Fibroblast of lung (primary cell): ENCODE data around the gene ACER3. TPM values are rescaled to one million over a fixed set of nuclear protein-coding genes. Genes with fewer than 3 reads are reported as not detected.

Source experiments
- DNase-seq, 2 donors: peaks; one replicate each; pipeline versions ENCODE4 v3.0.0 to v3.0.0-alpha.2; 2010; ENCODE audit warnings: low read depth in 2 of 2
- H2AFZ ChIP-seq: 2 replicates; pipeline ENCODE4 v1.5.1; 2012; ENCODE audit warnings: low read length, control low read depth, inconsistent platforms
- H3K27ac ChIP-seq: 2 replicates; pipeline ENCODE4 v1.5.1; 2011; ENCODE audit warnings: low read length, control low read depth; ENCODE audit not compliant: insufficient read depth
- H3K27me3 ChIP-seq: 2 replicates; pipeline ENCODE4 v1.5.1; 2011; ENCODE audit warnings: mild to moderate bottlenecking, low read length; ENCODE audit not compliant: control insufficient read depth, insufficient read depth
- H3K36me3 ChIP-seq: 2 replicates; pipeline ENCODE4 v1.5.1; 2011; ENCODE audit warnings: low read length; ENCODE audit not compliant: control insufficient read depth, insufficient read depth
- H3K4me1 ChIP-seq: 2 replicates; pipeline ENCODE4 v1.5.1; 2011; ENCODE audit warnings: low read length; ENCODE audit not compliant: control insufficient read depth, insufficient read depth; ENCODE audit errors: extremely low read depth
- H3K4me2 ChIP-seq: 2 replicates; pipeline ENCODE4 v1.5.1; 2011; ENCODE audit warnings: low read length, control low read depth; ENCODE audit not compliant: insufficient read depth; ENCODE audit errors: extremely low read depth
- H3K4me3 ChIP-seq, 4 experiments: fragments of 200-600 bp in 1 of 4; sonication (generic) in 1 of 4; replicated peaks in 1 of 4; 2 replicates each; pipeline ENCODE4 v1.5.1; 2011 to 2016; ENCODE audit warnings: low read length in 4 of 4, low read depth in 3 of 4, mild to moderate bottlenecking in 3 of 4, control low read depth in 2 of 4, inconsistent platforms in 1 of 4, mixed read lengths in 1 of 4; ENCODE audit not compliant: insufficient read depth in 1 of 4; ENCODE audit errors: control extremely low read depth in 1 of 4
- H3K79me2 ChIP-seq: 2 replicates; pipeline ENCODE4 v1.5.1; 2012; ENCODE audit warnings: mild to moderate bottlenecking, low read length, inconsistent platforms; ENCODE audit not compliant: control insufficient read depth, insufficient read depth
- H3K9ac ChIP-seq: 2 replicates; pipeline ENCODE4 v1.5.1; 2011; ENCODE audit warnings: mild to moderate bottlenecking, low read length, control low read depth; ENCODE audit not compliant: insufficient read depth
- H3K9me3 ChIP-seq: 2 replicates; pipeline ENCODE4 v1.5.1; 2012; ENCODE audit warnings: low read depth, low read length; ENCODE audit not compliant: control insufficient read depth, insufficient read depth
- H4K20me1 ChIP-seq: 2 replicates; pipeline ENCODE4 v1.5.1; 2011; ENCODE audit warnings: low read length; ENCODE audit not compliant: control insufficient read depth, insufficient read depth; ENCODE audit errors: extremely low read depth
- CTCF ChIP-seq, 2 donors: IDR thresholded peaks in 1 of 2; conservative IDR thresholded peaks in 1 of 2; 1 replicate in 1 of 2; 2 replicates in 1 of 2; pipeline ENCODE4 v1.5.1; 2011 to 2012; ENCODE audit warnings: low read length in 2 of 2, control low read depth in 1 of 2, inconsistent platforms in 1 of 2, low read depth in 1 of 2, mild to moderate bottlenecking in 1 of 2
- EZH2 ChIP-seq: IDR thresholded peaks from 2 replicates; pipeline ENCODE4 v1.5.1; 2012; ENCODE audit warnings: low read length, control low read depth, mild to moderate bottlenecking; ENCODE audit errors: missing control alignments
- polyA plus RNA-seq, 2 donors: library from polyadenylated mRNA; depleted of rRNA in 1 of 2; stranded (reverse) in 1 of 2; unstranded in 1 of 2; fragments of >200 nt; gene quantifications; 2 replicates each; pipeline ENCODE4 v1.2.1, GENCODE V29; 2011 to 2012; ENCODE audit warnings: missing spikeins in 1 of 2
- total RNA-seq: library from RNA; depleted of rRNA; stranded (reverse); fragments of >200 nt; gene quantifications from 2 replicates; pipeline ENCODE4 v1.2.1, GENCODE V29; 2014

Gene ACER3
- total and polyA plus RNA-seq, 2 donors (not counting 1 experiment from before 2014, with no cell fraction given) = 6.1 to 22.3 TPM

- Histone ChIP-seq H3K4me2 (no peak overlapping the region), H4K20me1 (no peaks in the 10 kb centered on the region), H3K27me3 (no peaks in the 10 kb centered on the region), H3K9ac (no peak overlapping the region), H3K9me3 (no peaks in the 10 kb centered on the region), H3K36me3 (no peaks in the 10 kb centered on the region), H3K79me2 (peaks cover 7% of the 10 kb centered on the region), H2AFZ (no peak overlapping the region), H3K4me3 (no peak overlapping the region), H3K27ac (no peak overlapping the region), H3K4me1 (peaks cover 9% of the 10 kb centered on the region)
- DNase-seq = no peak
- TF ChIP-seq CTCF (conservative IDR thresholded peaks at IDR 0.05 in 1 of 2, IDR thresholded peaks at IDR 0.05 in 1 of 2; ENCODE audit: low read depth in 1 of 2, low read length in 2 of 2) (peak in 1 of 2 donors; percentile 21), EZH2 (no peak)
Measured at GRCh38 chr11:77062924-77063323, 202.2 kb downstream of the ACER3 start.

DNA sequence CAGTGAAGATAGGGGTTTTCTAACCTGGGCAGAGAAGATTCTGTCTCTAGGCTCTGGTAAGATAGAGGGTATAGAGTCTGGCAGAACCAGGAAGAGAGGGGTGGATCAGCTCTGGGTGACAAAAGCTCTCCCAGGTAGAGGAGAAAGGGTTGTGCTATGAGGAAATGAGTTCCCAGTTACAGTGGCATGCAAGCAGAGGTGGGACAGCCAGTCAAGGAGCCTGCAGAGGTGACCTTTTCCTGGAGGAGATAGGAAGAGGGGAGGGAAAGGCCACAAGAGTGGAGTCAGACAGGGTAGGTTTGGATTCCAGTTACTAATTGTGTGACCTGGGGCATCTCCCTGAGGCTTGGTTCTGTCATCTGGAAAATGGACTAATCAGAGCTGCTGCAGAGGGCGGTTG lies 202.7 kb downstream of the ACER3 start:
- Histone ChIP-seq H3K27ac (no peak overlapping the region), H3K27me3 (no peaks in the 10 kb centered on the region), H3K4me3 (no peak overlapping the region), H3K9me3 (no peaks in the 10 kb centered on the region), H3K36me3 (no peaks in the 10 kb centered on the region), H3K4me1 (peaks cover 13% of the 10 kb centered on the region), H2AFZ (no peak overlapping the region), H3K79me2 (peaks cover 10% of the 10 kb centered on the region), H3K4me2 (no peak overlapping the region), H4K20me1 (no peaks in the 10 kb centered on the region), H3K9ac (no peak overlapping the region)
- TF ChIP-seq EZH2 (no peak), CTCF (conservative IDR thresholded peaks at IDR 0.05 in 1 of 2, IDR thresholded peaks at IDR 0.05 in 1 of 2; ENCODE audit: low read depth in 1 of 2, low read length in 2 of 2) (no peak)
- no peak for DNase-seq

GRCh38 chr11:77063861-77064260 lies 203.1 kb downstream of the ACER3 start:
- no peak overlapping the region for H3K27ac ChIP-seq
- DNase-seq = no peak
- peaks cover 11% of the 10 kb centered on the region for H3K79me2 ChIP-seq
- no peaks in the 10 kb centered on the region for H3K27me3 ChIP-seq
- no peaks in the 10 kb centered on the region for H3K9me3 ChIP-seq
- no peaks in the 10 kb centered on the region for H4K20me1 ChIP-seq
- H3K4me1 ChIP-seq = peaks cover 13% of the 10 kb centered on the region
- no peak overlapping the region for H3K4me3 ChIP-seq
- H3K36me3 ChIP-seq = no peaks in the 10 kb centered on the region
- H3K4me2 ChIP-seq = no peak overlapping the region
- no peak overlapping the region for H2AFZ ChIP-seq
- TF ChIP-seq EZH2 (no peak), CTCF (conservative IDR thresholded peaks at IDR 0.05 in 1 of 2, IDR thresholded peaks at IDR 0.05 in 1 of 2; ENCODE audit: low read depth in 1 of 2, low read length in 2 of 2) (no peak)
- H3K9ac ChIP-seq = no peak overlapping the region
